ENCODE data around the gene ALAS1.

- no peak for TF ChIP-seq POLR2AphosphoS5 (IDR thresholded peaks at IDR 0.05)
- TF ChIP-seq CTCF (IDR thresholded peaks at IDR 0.05): no peak
- TF ChIP-seq EP300 (IDR thresholded peaks at IDR 0.05): no peak
- TF ChIP-seq POLR2A (IDR thresholded peaks at IDR 0.05; ENCODE audit: low read depth): no peak
Observed at GRCh38 chr3:52177701-52178042, 20.3 kb upstream of the ALAS1 start.

Measured in esophagus muscularis mucosa (tissue), 4 donors.